Measurements from ENCODE around the gene HOXB2.

HOXB2 gene

GRCh38 chr17:48582750-48583069 lies 37.8 kb upstream of the HOXB2 start:
- Histone ChIP-seq H3K36me3 (ENCODE audit: control insufficient read depth, insufficient read depth, low read length) (no peaks in the 10 kb centered on the region), H3K4me3 (replicated peaks; ENCODE audit: low read depth, low read length) (no peak overlapping the region), H3K27me3 (replicated peaks; ENCODE audit: control insufficient read depth, insufficient read depth, low read length) (no peaks in the 10 kb centered on the region)
- no peak for DNase-seq (ENCODE audit: extremely low read depth, insufficient read length)
- TF ChIP-seq, protein P1, sequence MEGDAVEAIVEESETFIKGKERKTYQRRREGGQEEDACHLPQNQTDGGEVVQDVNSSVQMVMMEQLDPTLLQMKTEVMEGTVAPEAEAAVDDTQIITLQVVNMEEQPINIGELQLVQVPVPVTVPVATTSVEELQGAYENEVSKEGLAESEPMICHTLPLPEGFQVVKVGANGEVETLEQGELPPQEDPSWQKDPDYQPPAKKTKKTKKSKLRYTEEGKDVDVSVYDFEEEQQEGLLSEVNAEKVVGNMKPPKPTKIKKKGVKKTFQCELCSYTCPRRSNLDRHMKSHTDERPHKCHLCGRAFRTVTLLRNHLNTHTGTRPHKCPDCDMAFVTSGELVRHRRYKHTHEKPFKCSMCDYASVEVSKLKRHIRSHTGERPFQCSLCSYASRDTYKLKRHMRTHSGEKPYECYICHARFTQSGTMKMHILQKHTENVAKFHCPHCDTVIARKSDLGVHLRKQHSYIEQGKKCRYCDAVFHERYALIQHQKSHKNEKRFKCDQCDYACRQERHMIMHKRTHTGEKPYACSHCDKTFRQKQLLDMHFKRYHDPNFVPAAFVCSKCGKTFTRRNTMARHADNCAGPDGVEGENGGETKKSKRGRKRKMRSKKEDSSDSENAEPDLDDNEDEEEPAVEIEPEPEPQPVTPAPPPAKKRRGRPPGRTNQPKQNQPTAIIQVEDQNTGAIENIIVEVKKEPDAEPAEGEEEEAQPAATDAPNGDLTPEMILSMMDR (IDR thresholded peaks at IDR 0.05; ENCODE audit: insufficient read depth, low read length, poor library complexity, severe bottlenecking) = no peak

GRCh38 chr17:48579760-48580554 lies 35.0 kb upstream of the HOXB2 start:
- no peak overlapping the region; the same call in 1 of the 2 replicates for H3K4me3 ChIP-seq (replicated peaks; ENCODE audit: low read depth, low read length)
- no peaks in the 10 kb centered on the region for H3K36me3 ChIP-seq (ENCODE audit: control insufficient read depth, insufficient read depth, low read length)
- no peak for DNase-seq (ENCODE audit: extremely low read depth, insufficient read length)

GRCh38 chr17:48579471-48579759 lies 34.5 kb upstream of the HOXB2 start:
- no peak for DNase-seq (ENCODE audit: extremely low read depth, insufficient read length)
- Histone ChIP-seq H3K27me3 (replicated peaks; ENCODE audit: control insufficient read depth, insufficient read depth, low read length) (no peaks in the 10 kb centered on the region), H3K36me3 (ENCODE audit: control insufficient read depth, insufficient read depth, low read length) (no peaks in the 10 kb centered on the region), H3K4me3 (replicated peaks; ENCODE audit: low read depth, low read length) (peak overlapping the region; percentile 75)
- TF ChIP-seq, protein P1 (IDR thresholded peaks at IDR 0.05; ENCODE audit: insufficient read depth, low read length, poor library complexity, severe bottlenecking) = no peak

More at GRCh38 chr17:48579760-48580554, 35.0 kb upstream of the HOXB2 start:
- TF ChIP-seq, protein P1 (IDR thresholded peaks at IDR 0.05; ENCODE audit: insufficient read depth, low read length, poor library complexity, severe bottlenecking) = no peak
- no peaks in the 10 kb centered on the region for H3K27me3 ChIP-seq (replicated peaks; ENCODE audit: control insufficient read depth, insufficient read depth, low read length)

- H3K4me3 ChIP-seq (replicated peaks; ENCODE audit: low read depth, low read length) = peak overlapping the region; percentile 75
- H3K27me3 ChIP-seq (replicated peaks; ENCODE audit: control insufficient read depth, insufficient read depth, low read length) = no peaks in the 10 kb centered on the region
- TF ChIP-seq, protein P1 (IDR thresholded peaks at IDR 0.05; ENCODE audit: insufficient read depth, low read length, poor library complexity, severe bottlenecking) = peak; percentile 22
- no peaks in the 10 kb centered on the region for H3K36me3 ChIP-seq (ENCODE audit: control insufficient read depth, insufficient read depth, low read length)
- DNase-seq (ENCODE audit: extremely low read depth, insufficient read length) = no peak
Measured at GRCh38 chr17:48578616-48579470, 33.9 kb upstream of the HOXB2 start.

- DNase-seq (ENCODE audit: extremely low read depth, insufficient read length) = peak; percentile 68
- H3K4me3 ChIP-seq (replicated peaks; ENCODE audit: low read depth, low read length) = peak within 1 kb of the TSS; percentile 75
- H3K36me3 ChIP-seq (ENCODE audit: control insufficient read depth, insufficient read depth, low read length) = no peaks in the 10 kb centered on the region
- H3K27me3 ChIP-seq (replicated peaks; ENCODE audit: control insufficient read depth, insufficient read depth, low read length) = no peaks in the 10 kb centered on the region
- TF ChIP-seq, protein P1 (IDR thresholded peaks at IDR 0.05; ENCODE audit: insufficient read depth, low read length, poor library complexity, severe bottlenecking) = no peak
Measured at GRCh38 chr17:48577946-48578615, 33.2 kb upstream of the HOXB2 start, which contains the start of gene HOXB4. Gene HOXB4 (minus strand): TSS chr17:48578350. CDS start chr17:48578319, 31 bp downstream.

All from GM06990 (cell line).